DMS53 treated with DMSO at 0.1 percent for 48 hours (cell line): Measurements from ENCODE around the gene CDA.
A peak's percentile ranks its signal among the peaks of the same experiment; 100 is the strongest.

ENCODE experiments used
- DNase-seq: peaks from one replicate; lab custom pipeline; 2025; ENCODE audit not compliant: unreplicated experiment; lab: John Stamatoyannopoulos, UW

CDA gene

DNA sequence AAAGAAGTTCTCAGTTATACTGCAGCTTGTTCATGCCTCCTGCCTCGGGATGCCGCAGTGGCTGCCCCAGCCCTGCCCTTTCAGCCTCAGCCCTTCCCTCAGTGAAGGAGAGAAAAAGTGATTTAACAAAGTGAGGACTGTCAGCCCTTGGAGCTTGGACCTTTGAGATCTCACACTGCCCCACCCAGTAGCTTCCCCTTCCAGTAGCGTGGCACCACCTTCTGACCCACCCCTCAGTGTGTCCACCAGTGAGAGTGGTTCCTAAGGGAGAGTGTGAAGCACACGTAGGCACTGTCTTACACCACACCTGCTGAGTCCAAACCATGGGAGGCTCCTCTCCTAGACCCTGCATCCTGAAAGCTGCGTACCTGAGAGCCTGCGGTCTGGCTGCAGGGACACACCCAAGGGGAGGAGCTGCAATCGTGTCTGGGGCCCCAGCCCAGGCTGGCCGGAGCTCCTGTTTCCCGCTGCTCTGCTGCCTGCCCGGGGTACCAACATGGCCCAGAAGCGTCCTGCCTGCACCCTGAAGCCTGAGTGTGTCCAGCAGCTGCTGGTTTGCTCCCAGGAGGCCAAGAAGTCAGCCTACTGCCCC is at the start of gene CDA:
Gene CDA (plus strand): TSS at position 464 of the 592 bp plus-strand sequence. CDS start 33 bp downstream, at position 497.
- DNase-seq = no peak

DNA sequence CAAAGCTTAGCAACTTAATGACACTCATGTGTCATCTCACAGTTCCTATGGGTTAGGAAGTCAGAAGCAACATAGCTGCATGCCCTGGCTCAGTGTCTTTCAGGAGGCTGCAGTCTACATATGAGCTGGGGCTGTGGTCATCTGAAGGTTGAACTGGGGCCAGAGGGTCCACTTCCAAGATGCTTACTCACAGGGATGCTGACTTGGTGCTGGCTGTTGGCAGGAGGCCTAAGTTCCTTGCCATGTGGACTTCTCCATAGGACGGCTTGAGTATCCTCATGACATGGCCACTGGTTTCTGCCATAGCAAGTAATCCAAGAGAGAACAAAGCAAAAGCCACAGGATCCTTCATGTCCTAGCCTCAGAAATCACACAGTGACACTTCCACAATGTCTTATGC is 48.6 kb upstream of the CDA start:
- no peak for DNase-seq

DNA sequence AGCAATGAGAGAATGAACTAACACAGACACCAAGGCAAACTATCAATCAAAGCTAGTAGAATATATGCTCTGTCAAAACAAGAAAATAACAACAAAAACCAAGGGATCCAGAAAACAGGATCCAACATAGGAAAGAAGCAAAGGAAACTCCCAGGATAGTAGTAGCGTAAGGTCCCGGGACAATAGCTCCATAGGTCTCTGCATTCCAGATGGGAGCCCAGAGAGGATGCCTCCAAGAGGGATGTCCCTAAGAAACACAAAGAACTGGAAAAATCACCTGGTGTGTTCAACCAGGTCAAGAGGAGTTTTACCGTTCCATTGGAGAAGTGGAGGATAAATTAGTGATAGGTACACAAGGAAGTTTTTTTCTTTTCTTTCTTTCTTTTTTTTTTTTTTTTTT is 42.3 kb upstream of the CDA start:
- DNase-seq = no peak

DNA sequence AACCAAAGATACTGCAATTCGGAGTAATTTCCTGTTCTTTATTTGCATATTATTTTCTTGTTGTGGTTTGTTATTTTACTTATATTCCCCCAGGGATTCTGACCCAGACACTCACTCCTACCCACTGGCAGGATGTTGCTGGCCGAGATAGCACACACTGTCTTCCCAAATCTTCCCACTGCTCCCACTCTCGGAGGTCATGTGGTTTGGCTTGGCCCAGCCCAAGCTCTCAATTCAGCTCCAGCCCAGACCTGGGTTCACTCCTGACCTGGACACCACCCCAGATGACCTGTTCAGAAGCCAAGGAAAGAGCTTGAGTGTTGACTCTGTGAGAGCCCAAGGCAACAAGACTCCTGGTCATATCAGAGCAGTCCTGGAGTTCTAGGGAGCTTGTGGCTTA is 37.7 kb upstream of the CDA start:
- DNase-seq = no peak

DNA sequence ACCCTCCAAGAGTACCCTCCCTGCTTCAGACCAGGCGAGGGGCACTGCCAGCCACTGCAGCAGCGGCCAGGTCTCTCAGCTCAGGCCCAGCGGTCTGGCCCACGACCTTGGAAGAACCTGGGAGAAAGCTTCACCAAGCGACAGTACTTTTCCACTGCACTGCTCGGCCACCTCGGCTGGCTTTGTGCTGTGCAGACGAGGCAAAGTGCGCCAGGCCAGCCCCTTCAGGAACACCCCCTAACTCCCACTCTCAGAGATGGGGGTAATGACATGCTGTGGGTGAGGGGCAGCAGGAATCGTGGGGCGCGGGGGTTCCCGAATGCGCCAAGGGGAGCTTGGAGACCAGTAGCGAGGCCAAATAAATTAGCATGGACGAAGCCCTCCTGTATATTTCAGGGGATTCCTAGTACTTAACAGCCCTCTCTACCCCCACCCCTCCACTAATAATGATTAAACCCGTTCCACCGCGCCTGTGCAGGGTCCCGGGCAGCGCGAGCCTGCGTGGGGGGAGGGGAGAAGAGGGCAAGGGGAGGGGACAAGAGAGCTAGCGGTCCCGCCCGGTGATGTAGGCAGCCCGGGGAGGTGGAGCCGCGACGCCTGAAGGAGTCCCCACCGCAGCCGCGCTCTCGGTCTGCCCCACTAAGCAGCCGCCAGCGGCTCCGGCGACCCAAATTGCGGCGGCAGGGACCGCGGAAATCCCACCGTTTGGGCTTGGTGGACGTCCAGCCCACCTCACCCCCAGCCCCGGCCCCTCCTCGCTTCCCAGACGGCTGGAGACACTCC is 36.8 kb upstream of the CDA start, which contains the start of gene FAM43B:
Gene FAM43B (plus strand): TSS at position 629 of the 783 bp plus-strand sequence. CDS start 401 bp downstream, outside the sequence.
- DNase-seq = no peak

DNA sequence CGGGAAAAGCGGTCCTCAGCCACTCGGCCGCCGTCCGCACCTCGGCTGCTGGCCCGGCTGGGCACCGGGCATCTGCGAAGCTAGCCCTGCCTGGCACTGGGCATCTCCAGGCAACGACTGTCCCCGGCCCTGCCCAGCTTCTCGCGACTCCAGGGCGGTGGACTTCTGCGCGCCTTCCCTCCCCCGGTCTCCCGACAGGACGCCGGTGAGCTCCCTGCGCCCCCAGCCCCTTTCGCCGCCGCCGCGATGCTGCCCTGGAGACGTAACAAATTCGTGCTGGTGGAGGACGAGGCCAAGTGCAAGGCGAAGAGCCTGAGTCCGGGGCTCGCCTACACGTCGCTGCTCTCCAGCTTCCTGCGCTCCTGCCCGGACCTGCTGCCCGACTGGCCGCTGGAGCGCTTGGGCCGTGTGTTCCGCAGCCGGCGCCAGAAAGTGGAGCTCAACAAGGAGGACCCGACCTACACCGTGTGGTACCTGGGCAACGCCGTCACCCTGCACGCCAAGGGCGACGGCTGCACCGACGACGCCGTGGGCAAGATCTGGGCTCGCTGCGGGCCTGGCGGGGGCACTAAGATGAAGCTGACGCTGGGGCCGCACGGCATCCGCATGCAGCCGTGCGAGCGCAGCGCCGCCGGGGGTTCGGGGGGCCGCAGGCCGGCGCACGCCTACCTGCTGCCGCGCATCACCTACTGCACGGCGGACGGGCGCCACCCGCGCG is 36.0 kb upstream of the CDA start:
- DNase-seq = no peak

DNA sequence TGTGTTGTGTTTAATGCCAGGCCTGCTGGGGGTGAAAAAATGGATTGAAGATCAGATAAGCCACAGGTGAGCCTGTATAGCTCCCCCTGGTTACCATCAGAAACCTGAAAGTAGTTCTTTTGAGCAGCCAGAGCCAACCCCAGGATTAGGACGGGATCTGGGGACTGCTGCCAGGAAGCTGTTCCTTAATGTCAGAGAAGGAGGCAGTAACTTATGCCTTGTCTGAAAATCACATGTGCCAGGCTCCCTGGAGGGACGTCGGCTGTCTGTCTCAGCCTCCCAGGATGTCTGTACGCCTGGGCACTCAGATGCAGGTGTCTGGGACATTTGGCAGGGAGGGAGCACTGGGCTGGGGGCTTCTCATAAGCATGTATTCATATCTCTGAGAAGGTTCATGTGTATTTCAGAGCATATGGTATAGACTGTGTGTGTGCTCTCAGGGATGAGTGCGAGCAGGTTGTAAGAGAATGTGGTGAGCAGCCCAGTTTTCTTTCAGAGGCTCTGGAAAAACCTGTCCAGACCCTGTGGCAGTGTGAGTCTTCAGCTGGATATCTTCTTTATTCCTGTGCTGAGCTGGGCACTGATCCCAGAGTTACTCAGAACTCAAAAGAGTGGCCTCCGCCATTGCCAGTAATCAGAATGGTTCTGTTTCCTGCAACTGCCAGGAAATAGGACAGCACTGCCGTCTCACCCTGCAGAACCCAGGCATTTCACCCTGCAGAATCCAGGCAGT is 33.7 kb upstream of the CDA start:
- no peak for DNase-seq

DNA sequence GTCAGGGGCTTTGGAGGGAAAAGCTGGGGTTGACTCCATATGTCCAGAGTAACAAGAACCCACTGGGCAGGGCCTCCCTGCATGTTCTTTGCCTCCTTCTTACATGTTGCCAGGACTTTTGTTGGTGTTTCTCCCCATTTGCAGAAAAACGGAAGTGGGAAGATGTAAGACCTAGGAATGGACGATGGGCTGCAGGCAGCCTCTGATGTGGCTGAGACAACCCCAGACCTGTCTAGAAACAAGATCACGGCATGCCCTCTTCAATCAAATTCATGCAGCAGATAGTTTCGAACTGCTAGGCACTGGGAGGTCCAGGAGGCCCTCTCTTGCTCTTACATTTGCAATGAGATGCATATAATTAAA is 33.2 kb upstream of the CDA start:
- DNase-seq = no peak

DNA sequence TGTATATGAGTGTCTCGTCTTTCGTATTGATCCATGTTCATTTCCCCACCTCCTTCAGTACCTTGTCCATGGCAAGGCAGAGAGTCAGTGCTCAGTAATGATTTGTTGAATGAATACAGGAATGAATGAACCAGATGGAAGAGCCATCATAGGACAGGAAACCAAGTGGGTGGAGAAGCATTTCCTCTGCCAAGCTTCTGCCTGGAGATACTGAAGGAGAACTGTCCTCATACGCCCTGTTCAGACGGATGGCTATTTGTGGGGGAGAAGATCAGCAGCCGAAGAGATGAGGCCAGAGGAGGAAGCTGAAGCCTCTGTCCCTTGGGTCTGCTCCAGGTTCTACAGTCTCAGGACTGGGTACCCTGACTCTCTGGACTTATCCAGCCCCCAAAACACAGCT is 30.7 kb upstream of the CDA start:
- DNase-seq = no peak

DNA sequence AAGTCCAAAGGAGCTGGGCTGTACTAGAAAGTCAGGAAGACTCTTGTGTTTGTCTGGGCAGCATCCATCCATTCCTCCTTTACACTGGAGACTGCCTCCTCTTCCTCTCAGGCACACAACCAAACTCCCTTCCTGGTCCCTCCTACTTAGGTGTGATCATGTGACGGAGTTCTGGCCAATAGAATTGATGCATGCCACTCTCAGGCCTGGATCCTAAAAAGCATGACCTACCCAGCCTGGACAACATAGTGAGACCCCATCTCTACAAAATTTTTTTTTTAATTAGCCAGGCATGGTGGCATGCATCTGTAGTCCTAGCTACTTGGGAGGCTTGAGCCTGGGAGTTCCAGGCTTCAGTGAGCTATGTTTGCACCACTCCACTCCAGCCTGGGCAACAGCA is 27.9 kb upstream of the CDA start:
- DNase-seq = no peak

DNA sequence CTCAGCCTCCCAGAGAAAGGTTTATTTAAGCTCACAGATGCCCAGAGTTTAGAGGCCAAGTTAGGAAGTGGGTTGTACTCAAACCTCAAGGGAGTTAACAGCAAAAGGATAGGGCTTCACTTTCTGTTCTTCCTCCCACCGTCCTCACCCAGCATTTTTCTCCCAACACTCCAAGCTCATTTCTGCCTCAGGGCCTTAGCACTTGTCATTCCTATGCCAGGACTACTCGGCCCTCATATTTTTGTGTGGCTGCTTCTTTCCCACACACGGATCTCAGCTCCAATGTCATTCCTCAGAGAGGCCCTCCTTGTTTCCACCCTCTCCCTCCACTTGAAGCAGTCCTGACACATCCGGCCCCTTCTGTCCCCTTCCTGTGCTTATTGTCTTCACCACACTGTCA is 23.7 kb upstream of the CDA start:
- no peak for DNase-seq

DNA sequence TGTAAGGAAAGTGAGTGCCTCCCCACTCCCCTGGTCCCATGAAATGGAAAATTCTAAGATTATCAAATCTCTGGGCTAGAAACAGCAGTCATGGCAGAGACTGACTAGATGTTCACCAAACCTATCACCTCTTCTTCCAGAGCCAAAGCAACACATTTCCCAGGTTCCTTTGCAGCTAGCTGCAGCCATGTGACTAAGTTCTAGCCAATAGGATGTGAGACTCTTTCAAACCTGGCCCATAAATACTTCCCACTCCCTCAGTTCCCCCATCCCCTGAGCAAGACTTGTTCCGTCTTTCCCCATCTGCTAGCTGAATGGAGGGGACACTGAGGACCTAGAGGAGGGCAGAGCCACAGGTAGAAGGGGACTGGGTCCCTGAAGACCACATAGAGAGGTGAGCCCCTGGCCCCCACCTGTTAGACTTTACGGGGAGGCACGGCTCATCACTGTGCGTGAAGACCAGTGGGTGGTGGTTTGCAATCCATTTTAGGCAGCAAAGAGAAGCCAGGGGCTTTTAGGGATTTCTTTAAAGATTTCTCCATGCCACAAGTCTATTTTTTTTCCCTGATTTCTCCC is 19.3 kb upstream of the CDA start:
- no peak for DNase-seq

DNA sequence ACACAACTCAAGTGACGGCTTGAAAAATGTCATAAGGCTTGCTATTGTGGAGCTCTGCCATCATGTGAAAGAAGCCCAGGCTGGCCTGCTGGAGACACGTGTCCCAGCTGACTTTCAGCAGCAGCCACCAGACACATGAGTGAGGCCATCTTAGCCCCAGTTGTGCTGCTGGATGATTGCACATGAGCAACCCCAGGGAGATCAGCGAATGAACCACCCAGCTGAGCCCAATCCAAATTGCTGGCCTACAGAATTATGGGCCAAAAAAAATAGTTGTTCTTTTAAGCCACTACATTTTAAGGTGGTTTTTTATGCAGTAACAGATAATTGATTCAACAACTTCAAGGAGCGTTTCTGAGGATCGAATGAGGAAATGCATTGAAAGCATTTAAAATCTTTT is 17.5 kb upstream of the CDA start:
- DNase-seq = no peak

DNA sequence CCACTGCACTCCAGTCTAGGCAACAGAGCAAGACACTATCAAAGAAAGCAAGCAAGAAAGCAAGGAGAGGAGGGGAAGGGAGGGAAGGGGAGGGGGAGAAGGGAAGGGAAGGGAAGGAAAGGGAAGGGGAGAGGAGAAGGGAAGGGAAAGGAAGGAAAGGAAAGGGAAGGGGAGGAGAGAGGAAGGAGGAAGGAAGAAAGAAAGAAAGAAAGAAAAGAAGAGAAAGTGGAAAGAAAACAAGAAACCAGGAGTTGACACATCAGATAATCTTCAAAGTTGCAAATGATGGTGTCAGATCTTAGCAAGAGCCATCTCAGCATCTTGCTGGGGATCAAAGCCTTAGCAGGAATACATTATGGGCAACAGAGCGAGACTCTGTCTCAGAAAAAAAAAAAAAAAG is 14.9 kb upstream of the CDA start:
- no peak for DNase-seq

DNA sequence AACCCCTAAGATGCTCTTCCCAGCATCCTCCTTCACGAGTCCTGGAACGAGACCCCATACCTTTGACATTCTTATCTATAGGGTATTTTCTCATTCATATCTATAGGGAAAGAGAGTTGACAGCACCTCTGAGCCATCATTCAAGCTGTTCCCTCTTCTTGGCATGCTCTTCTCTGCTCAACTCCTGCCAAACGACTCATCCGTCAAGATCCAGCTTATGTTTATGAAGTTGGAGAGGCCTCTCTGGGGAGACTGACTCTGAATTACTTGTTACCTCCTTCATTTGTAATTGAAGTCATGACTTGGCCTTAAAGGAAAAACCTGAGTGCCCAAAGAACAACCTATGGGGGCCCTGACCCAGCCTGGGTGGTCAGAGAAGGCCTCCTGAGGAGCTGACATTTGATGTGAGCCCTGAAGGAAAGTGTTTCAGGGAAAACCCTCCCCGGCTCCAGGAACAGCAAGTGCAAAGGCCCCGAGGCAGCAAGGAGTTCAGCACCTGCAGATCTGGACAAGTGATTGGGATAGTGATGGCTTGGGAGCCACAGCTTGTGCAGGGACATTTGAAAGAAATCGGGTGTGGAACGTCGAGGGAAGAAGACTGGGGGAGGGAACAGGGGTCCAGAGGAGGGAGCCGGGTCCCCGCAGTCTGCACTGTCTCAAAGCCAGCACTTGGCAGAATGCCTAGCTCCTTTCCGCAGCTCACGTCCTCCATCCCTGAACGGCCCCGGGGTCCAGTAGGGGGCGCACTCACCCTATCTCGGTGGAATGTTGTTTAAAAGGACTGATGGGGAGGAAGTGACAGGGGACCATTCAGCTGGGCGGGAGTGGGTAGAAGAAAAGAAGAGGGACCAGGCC is 14.0 kb upstream of the CDA start:
- peak; percentile 53 for DNase-seq

DNA sequence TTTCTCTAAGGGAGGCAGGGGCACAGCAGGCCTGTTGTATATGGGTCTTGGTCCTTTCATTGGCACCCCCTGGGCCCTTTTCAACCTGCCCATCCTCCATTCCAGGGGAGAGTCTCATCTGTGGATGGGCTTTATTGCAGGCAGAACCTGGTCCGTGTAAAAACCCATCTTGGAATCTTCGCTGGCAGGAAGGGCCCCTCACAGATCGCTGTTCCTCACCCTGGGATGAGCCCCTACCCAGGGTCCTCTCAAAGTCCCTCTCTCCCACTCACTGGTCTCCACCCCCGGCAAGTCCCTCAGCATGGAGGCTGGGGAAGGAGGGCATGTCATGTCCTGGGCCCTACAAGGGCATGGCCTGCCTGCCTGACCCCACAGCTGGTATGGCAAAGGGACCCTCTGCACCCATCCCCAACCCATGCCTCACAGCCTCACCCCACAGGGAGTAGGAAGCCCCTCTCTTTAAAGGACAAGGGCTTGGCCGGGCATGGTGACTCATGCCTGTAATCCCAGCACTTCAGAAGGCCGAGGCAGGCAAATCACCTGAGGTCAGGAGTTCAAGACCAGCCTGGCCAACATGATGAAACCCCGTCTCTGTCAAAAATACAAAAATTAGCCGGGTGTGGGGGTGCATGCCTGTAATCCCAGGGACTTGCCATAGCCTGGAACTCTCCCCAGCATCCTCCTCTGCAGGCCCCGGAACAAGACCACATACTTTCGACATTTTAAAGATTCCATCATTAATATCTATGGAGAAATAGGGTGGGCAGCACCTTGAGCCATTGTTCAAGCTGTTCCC is 13.2 kb upstream of the CDA start:
- DNase-seq = no peak

DNA sequence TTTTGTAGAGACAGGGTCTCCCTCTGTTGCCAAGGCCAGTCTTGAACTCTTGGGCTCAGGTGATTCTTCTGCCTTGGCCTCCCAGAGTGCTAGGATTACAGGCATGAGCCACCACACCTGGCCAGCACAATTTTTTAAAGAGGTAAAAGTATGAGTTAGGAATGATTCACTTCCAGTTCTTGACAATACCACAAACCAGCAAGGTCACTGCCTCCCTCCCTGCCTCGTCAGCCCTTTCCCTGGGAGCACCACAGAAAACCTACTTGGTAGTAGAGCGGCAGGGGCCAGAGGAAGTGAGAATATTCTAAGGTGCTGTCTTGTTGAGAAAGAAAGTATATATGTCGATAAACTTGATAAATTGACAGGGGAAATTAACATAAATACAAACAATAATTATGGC is 10.8 kb upstream of the CDA start:
- no peak for DNase-seq

DNA sequence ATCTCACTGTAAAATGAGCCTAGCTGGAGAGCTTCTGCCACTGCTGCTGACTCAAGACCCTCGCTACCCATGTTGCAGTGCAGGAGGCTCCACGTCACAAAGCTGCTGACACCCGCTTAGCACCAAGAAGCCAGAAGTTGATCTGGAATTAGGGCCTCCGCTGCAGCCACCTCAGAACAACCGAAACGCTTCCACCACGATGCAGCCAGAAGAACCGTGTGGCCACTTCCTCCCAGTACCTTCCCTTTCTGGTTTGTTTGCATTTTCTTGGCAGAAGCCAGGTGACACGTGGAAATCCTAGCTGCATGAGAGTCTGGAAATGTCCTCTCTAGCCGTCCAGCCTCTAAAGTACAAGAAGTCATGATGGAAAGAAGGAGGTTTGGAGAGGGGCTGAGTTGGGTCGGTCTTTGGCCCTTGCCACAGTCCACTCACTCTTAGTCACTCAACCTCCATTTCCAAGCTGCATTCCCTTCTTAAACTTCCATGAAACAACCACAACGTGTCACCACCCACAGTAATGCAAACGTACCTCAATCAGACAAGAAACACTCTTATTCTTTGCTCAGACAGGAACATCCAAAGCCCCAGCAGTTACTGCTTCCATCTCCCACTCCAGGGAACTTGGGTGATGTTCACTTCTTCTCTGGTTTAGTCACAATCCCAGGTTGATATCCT is 10.0 kb upstream of the CDA start:
- no peak for DNase-seq

DNA sequence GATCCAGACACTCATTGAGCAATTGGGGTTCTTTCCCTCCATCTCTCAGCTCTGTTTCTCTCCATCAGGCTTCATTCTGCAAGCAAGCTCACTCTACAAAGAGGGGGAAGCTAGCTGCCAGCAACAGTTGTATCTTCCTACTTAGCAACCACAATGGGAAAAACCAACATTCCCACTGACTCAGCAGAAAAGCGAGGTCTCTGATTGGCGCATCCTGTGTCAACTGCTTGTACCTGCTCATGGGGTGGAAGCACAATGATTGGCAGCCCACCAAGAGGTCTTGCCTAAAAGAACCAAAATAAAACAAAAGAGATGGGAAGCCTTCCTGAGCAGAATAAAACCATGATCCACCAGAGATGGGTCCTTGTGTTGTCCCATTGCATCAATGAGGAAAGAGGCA is 4.0 kb upstream of the CDA start:
- DNase-seq = no peak
